HL-60 (cell line): Measurements from ENCODE around the gene PLA2G4E.

Experiments used
- CTCF ChIP-seq: IDR thresholded peaks from one replicate; pipeline ENCODE4 v1.5.1; 2011; ENCODE audit warnings: low read length, control low read depth, inconsistent platforms; ENCODE audit not compliant: insufficient read depth
- GABPA ChIP-seq: IDR thresholded peaks from 2 replicates; pipeline ENCODE4 v1.6.1; 2012; ENCODE audit warnings: low read depth
- POLR2AphosphoS5 ChIP-seq: IDR thresholded peaks from 2 replicates; pipeline ENCODE4 v1.6.1; 2012; ENCODE audit warnings: low read depth

- TF ChIP-seq CTCF: no peak
- no peak for TF ChIP-seq POLR2AphosphoS5
- TF ChIP-seq GABPA: no peak
Measured at GRCh38 chr15:41987246-41987924, 33.5 kb downstream of the PLA2G4E start.
